ENCODE measurements around the gene AKAP9. TPM values are rescaled to one million over a fixed set of nuclear protein-coding genes. Genes with fewer than 3 reads are reported as not detected.
"Not testable (repeated sequence)": the region's sequence is repeated elsewhere in the genome, so short reads cannot be mapped to it uniquely, and the experiment has no call there.

Gene AKAP9
- total RNA-seq, 2 experiments from 2014 or later: 30.2 to 30.3 TPM

DNA sequence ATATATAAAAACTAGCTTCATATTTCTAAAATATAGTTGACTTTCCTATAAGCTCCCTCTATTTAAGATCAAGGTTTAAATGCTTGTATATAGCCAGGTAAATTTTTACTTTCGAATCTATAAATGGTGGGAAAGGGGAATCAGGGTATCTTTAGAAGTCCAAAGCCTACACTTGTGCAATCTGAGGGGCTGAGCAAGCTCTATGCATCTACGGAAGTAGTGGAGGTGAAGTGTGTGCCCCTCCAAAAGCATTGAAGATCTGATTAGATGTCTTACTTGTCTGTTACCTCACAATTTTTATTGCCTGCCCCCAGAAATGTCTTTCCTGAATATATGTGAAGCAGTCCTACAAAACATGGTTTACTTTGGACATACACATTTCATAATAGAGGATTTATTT, 1.6 kb downstream of the AKAP9 start:
- POLR2A ChIA-PET: no interaction called here
- CTCF ChIA-PET: interaction anchor here (1.1 to 1.3 kb wide), 2 partner anchors 12 to 505 kb away, joined by 3 to 4 read pairs; partner anchors contain the start of gene GATAD1

DNA sequence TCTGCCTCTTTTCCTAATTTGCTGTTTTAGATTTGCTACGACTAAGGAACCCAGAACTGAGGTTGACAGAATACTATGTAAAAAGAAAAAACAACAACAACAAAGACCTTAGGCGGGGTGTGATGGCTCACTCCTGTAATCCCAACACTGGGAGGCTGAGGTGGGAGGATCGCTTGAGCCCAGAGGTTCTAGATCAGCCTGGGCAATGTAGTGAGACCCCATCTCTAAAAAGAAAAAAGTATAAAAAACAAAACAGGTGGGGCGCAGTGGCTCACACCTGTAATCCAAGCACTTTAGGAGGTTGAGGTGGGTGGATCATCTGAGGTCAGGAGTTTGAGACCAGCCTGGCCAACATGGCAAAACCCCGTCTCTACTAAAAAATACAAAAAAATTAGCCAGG, 4.3 kb downstream of the AKAP9 start:
- POLR2A ChIA-PET, CTCF ChIA-PET: not testable (repeated sequence)

- ChIA-PET POLR2A (interaction anchor here (0.7 kb wide), 1 partner anchor 141 kb away, joined by 3 read pairs; no protein-coding TSS in a partner anchor), CTCF (no interaction called here)
Measured at GRCh38 chr7:91945476-91945875, 4.8 kb downstream of the AKAP9 start.

DNA sequence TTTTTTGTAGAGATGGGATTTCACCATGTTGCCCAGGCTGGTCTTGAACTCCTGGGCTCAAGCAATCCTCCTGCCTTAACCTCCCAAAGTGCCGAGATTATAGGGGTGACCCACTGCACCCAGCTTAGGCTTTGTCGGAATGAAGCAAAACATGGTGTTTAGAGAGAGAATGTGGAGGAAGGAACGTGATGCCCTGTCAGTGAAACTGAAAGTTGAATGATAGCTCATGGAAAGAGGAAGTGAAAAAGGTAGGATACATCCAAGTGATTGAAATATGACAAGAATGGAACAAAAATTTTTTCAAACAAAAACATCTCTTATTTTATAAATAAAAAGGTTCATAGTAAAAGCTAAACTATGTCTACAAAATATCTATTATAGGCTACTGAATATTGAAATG, 5.9 kb downstream of the AKAP9 start:
- POLR2A ChIA-PET: no interaction called here
- CTCF ChIA-PET: no interaction called here

DNA sequence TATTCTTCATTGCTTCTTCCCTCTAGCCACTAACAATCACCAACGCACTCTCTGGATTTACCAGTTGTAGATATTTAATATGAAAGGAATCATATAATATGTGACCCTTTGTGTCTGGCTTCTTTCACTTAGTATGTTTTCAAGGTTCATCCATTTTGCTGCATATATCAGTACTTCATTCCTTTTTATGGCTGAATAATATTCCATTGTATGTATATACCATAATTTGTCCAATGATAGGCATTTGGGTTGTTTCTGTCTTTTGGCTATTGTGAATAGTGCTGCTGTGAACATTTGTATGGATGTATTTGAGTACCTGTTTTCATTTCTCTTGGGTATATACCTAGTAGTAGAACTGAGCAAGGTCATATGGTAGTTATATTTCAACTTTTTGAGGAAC, 7.3 kb downstream of the AKAP9 start:
- ChIA-PET CTCF (no interaction called here), POLR2A (no interaction called here)

DNA sequence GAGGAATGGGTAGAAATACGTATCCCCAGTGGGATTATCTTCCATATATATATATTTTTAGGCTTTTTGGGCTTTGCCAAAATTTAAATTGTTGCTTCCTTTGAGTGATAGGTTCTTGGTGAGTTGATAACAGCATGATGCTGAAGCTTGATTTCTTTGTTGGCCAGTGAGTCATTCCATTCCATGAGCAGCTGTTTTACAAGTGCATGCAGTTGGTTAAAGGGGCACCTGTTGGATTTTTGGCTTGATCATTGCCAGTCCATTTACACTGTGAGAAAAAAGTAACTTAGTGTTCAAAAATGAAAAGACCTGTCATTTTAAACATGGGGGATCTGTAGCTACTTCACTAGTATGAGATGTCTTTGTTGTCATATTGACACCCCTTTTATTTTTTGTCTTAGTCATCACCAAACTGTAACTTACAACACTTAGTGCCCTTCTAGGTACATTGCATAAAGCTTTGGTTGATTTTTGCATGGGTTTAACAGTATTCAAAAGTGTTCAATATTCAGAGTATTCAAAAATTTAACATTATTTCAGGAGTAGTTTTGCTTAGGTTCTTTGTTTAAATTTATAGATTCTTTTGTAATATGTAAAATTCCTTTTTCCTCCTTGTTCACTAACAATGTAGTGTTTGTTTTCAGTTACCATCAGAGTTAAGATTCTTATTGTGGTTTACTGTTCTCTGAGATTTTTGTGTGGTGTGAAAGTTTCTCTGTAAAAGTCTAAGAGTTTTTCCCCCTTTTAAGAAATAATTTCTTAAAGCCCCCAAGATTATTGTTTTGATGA, 8.8 kb downstream of the AKAP9 start:
- POLR2A ChIA-PET: no interaction called here
- CTCF ChIA-PET: no interaction called here

DNA sequence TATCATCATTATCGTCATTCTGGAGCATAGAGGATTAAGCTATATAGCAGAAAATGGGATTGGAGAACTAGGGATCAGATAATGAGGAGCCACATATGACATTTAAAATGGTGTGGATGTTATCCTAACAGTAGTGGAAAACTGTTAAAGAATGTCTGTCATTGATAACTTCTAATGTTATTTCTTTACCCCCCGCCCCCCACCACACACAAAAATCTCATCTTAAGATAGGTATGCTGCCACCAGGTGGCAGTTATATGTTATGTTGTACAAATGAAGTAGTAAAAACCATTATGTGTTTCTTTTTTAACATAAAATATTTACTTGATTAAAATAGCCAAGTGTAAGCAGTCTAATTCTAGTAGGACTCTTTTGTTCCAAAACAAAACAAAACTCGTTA, 13.0 kb downstream of the AKAP9 start:
- POLR2A ChIA-PET: interaction anchor here (0.6 kb wide), 1 partner anchor 99 kb away, joined by 5 read pairs; no protein-coding TSS in a partner anchor

DNA sequence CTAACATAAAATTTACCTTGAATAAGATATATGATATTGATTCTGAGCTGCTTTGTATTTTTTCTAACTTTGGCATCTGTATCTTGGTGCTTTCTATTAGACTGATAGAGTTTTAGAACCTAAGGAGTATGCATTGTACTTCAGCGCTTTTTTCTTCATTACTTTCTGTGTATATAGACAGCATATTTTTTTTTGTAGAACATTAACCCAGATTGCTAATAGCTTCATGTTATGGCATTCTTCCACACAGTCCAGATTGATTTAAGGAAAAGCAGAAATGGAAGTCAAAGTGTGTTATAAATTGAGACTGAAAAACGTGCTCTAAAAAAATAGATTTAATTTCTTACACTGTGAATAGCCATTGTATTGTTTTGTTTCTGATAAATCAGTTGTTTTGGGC, 15.8 kb downstream of the AKAP9 start:
- CTCF ChIA-PET, POLR2A ChIA-PET: not testable (repeated sequence)

More for the DNA sequence above, 13.0 kb downstream of the AKAP9 start:
- CTCF ChIA-PET: interaction anchor here (1.7 kb wide), 1 partner anchor 11 kb away, joined by 4 read pairs; no protein-coding TSS in a partner anchor

- ChIA-PET POLR2A (no interaction called here), CTCF (no interaction called here)
Measured at GRCh38 chr7:91957232-91957631, 16.6 kb downstream of the AKAP9 start.

GRCh38 chr7:91957823-91958222, 17.2 kb downstream of the AKAP9 start:
- CTCF ChIA-PET: no interaction called here
- POLR2A ChIA-PET: no interaction called here

GRCh38 chr7:91959023-91959422, 18.4 kb downstream of the AKAP9 start:
- ChIA-PET CTCF (no interaction called here), POLR2A (no interaction called here)

- ChIA-PET CTCF (no interaction called here), POLR2A (no interaction called here)
Measured at GRCh38 chr7:91961816-91962215, 21.2 kb downstream of the AKAP9 start.

DNA sequence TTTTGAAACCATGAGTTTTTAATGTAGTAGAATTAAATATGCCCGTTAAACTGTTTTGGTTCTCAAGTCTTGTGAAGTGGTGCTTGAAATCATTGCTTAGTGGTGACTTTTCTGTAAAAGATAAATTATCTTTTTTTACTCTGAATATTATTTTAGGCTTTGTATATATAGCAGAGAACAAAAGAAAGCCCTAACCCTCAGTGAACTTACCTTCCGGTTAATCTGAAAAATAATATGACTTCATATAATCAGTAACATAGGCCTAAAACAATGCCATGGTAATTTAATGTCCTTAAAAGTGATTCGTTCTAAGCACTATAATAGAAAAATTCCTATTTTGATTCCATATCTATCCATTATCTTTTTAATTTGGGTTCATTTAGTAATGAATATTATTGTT, 21.8 kb downstream of the AKAP9 start:
- POLR2A ChIA-PET: no interaction called here
- CTCF ChIA-PET: no interaction called here

GRCh38 chr7:91967513-91967912, 26.9 kb downstream of the AKAP9 start:
- CTCF ChIA-PET, POLR2A ChIA-PET: not testable (repeated sequence)

DNA sequence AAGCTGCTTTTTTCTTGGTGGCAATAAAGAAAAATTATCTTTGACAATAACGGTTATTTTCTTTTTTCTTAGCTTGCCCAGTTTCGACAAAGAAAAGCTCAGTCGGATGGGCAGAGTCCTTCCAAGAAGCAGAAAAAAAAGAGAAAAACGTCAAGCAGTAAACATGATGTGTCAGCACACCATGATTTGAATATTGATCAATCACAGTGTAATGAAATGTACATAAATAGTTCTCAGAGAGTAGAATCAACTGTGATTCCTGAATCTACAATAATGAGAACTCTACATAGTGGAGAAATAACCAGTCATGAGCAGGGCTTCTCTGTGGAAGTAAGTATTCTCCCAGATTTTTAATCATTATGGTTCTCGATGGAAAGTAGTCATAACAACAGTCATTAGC, 33.0 kb downstream of the AKAP9 start:
- POLR2A ChIA-PET: no interaction called here
- CTCF ChIA-PET: no interaction called here

DNA sequence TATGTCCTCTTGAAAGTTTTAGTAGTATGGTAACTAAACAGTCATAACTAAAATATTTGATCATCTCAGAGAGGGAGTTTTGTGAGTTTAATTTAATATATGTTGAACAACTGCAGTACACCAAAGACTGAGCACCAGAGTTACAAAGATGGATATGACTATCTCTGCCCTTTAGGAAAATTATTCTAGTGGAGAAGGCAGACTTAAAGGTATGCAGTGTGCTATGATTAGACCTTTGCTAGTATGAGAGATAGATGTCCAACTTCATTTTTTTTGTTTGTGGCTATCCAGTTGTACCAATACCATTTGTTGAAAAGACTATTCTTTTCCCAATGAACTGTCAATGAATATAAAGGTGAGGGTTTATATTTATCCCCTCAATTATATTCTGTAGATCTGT, 33.4 kb downstream of the AKAP9 start:
- ChIA-PET CTCF (no interaction called here), POLR2A (no interaction called here)

GRCh38 chr7:91976743-91977142, 36.1 kb downstream of the AKAP9 start:
- ChIA-PET CTCF (no interaction called here), POLR2A (no interaction called here)

DNA sequence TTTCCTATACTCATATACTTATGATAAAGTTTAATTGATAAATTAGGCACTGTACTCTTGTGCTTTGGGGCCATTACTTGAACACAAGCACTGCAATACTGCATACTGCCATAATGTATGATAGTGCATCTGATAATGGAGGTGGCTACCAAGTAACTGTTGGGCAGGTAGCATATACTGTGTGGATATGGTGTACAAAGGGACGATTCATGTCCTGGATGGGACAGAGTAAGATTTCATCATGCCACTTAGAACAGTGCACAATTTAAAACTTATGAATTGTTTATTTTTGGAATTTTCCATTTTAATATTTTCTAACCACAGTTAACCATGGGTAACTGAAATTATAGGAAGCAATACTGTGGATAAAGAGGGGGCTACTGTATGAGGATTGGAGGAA, 38.9 kb downstream of the AKAP9 start:
- ChIA-PET POLR2A (no interaction called here), CTCF (no interaction called here)

GRCh38 chr7:91982352-91982751, 41.7 kb downstream of the AKAP9 start:
- CTCF ChIA-PET: interaction anchor here (1.0 kb wide), 1 partner anchor 100 kb away, joined by 3 read pairs; no protein-coding TSS in a partner anchor
- POLR2A ChIA-PET: not testable (repeated sequence)

GRCh38 chr7:91988213-91988612, 47.6 kb downstream of the AKAP9 start:
- POLR2A ChIA-PET: no interaction called here
- CTCF ChIA-PET: interaction anchor here (0.6 kb wide), 1 partner anchor 24 kb away, joined by 5 read pairs; no protein-coding TSS in a partner anchor

GRCh38 chr7:91993976-91994375, 53.3 kb downstream of the AKAP9 start:
- ChIA-PET CTCF (no interaction called here), POLR2A (no interaction called here)
